GM12878 (cell line): Measurements from ENCODE around the gene EVPLL. TPM values are rescaled to one million over a fixed set of nuclear protein-coding genes. Genes with fewer than 3 reads are reported as not detected.

Source experiments
- ATAC-seq: fragments of 200-7000 bp; cut with Tn5 transposase; 3 replicates; pipeline ENCODE4 v1.9.1; 2020; ENCODE audit warnings: mild to moderate bottlenecking, moderate library complexity
- BruUV-seq: library from RNA; stranded (reverse); fragments of 400-500 nt; replicated peaks from 2 replicates; lab custom pipeline; 2021; lab: Mats Ljungman, UMichigan
- CTCF ChIA-PET: fragments of 300-600 bp; sonication (Branson Sonifier 250); formaldehyde crosslinking; extraction: SDS; loops from one replicate; lab custom pipeline; 2021; ENCODE audit warnings: inconsistent platforms; lab: Yijun Ruan, JAX
- POLR2A ChIA-PET: fragments of 350-600 bp; formaldehyde crosslinking; extraction: SDS; loops from one replicate; lab custom pipeline; 2021; ENCODE audit warnings: inconsistent platforms; lab: Charles Lee
- RAD21 ChIA-PET: fragments of 300-600 bp; sonication (Branson Sonifier 250); formaldehyde crosslinking; loops from one replicate; lab custom pipeline; 2023; ENCODE audit warnings: antibody characterized with exemption; ENCODE audit not compliant: unreplicated experiment; lab: Charles Lee
- SMC1A ChIA-PET: fragments of 300-600 bp; sonication (Branson Sonifier 250); formaldehyde crosslinking; loops from one replicate; lab custom pipeline; 2023; ENCODE audit not compliant: unreplicated experiment, uncharacterized antibody; lab: Charles Lee
- DNase-seq: peaks from one replicate; pipeline ENCODE4 v3.0.0-alpha.2; 2011; ENCODE audit warnings: low read depth, low spot score
- FAIRE-seq: peaks from 3 replicates; lab custom pipeline; 2011; peaks lifted over from hg19 to GRCh38; lab: Jason Lieb, UNC
- H2AFZ ChIP-seq: 2 replicates; pipeline ENCODE4 v1.6.0; 2011; ENCODE audit warnings: low read depth, low read length, control low read depth; ENCODE audit not compliant: control insufficient read depth
- H3K27ac ChIP-seq: 2 replicates; pipeline ENCODE4 v1.5.1; 2011; ENCODE audit warnings: control low read depth; ENCODE audit not compliant: control insufficient read depth, insufficient read depth
- H3K27me3 ChIP-seq, 2 experiments: replicated peaks in 1 of 2; 2 replicates each; pipeline versions ENCODE4 v1.6.0 to v1.6.1; 2011; ENCODE audit warnings: low read length in 1 of 2; ENCODE audit not compliant: control insufficient read depth in 2 of 2, insufficient read depth in 2 of 2
- H3K36me3 ChIP-seq, 2 experiments: 2 replicates each; pipeline ENCODE4 v1.5.1; 2011; ENCODE audit warnings: low read length in 1 of 2; ENCODE audit not compliant: control insufficient read depth in 2 of 2, insufficient read depth in 2 of 2
- H3K4me1 ChIP-seq: 2 replicates; pipeline ENCODE4 v1.6.1; 2011; ENCODE audit warnings: mild to moderate bottlenecking, low read length, moderate library complexity, mixed read lengths; ENCODE audit not compliant: control insufficient read depth, insufficient read depth
- H3K4me2 ChIP-seq: 2 replicates; pipeline ENCODE4 v1.6.0; 2011; ENCODE audit warnings: control low read depth; ENCODE audit not compliant: control insufficient read depth, insufficient read depth
- H3K4me3 ChIP-seq: fragments of 200-600 bp; sonication (generic); 2 replicates; pipeline ENCODE4 v1.5.1; 2016
- H3K79me2 ChIP-seq: 2 replicates; pipeline ENCODE4 v1.6.0; 2011; ENCODE audit warnings: low read length; ENCODE audit not compliant: control insufficient read depth, insufficient read depth
- H3K9ac ChIP-seq: 2 replicates; pipeline ENCODE4 v1.8.0; 2011; ENCODE audit warnings: low read length, control low read depth, mixed read lengths; ENCODE audit not compliant: control insufficient read depth, insufficient read depth
- H3K9me3 ChIP-seq: replicated peaks from 3 replicates; pipeline ENCODE4 v1.5.1; 2011; ENCODE audit warnings: mild to moderate bottlenecking, low read length; ENCODE audit not compliant: control insufficient read depth, insufficient read depth
- H4K20me1 ChIP-seq: 2 replicates; pipeline ENCODE4 v1.6.0; 2011; ENCODE audit not compliant: control insufficient read depth, insufficient read depth
- HDAC2 ChIP-seq: fragments of 200-600 bp; sonication (generic); IDR thresholded peaks from 2 replicates; pipeline ENCODE4 v1.6.1; 2017
- POLR2A ChIP-seq: IDR thresholded peaks from 2 replicates; pipeline ENCODE4 v1.6.1; 2011; ENCODE audit warnings: low read depth, mild to moderate bottlenecking, low read length
- YBX1 ChIP-seq: fragments of 450-650 bp; IDR thresholded peaks from 2 replicates; pipeline ENCODE4 v1.6.1; 2016; ENCODE audit warnings: antibody characterized with exemption
- WGBS: methylation state at CpG from one replicate; pipeline ENCODE4 v1.1.6; 2016; ENCODE audit warnings: low lambda C conversion rate; ENCODE audit not compliant: insufficient replicate concordance, insufficient coverage; ENCODE audit errors: missing lambda C conversion rate; 5-methylcytosine and 5-hydroxymethylcytosine counted together
- in situ Hi-C: fragments of 300-500 bp; cut with MboI; formaldehyde crosslinking; loops from 9 replicates; pipeline ENCODE4 v1.14.3; 2018; ENCODE audit warnings: mixed read lengths
- intact Hi-C: fragments of 100-400 bp; cut with micrococcal nuclease; formaldehyde crosslinking; loops from one replicate; pipeline ENCODE4 v1.14.2; 2022; ENCODE audit not compliant: unreplicated experiment
- polyA plus RNA-seq, 11 experiments: library from polyadenylated mRNA; depleted of rRNA in 4 of 11; unstranded in 6 of 11; stranded (reverse) in 5 of 11; fragments of >200 nt; fragmentation: Nextera tagmentation in 4 of 11; fragmentation: Illumina TruSeq in 1 of 11; extraction: Ambion mirVana in 4 of 11; extraction: Trizol in 1 of 11; gene quantifications; 1 replicate in 1 of 11; 2 replicates in 10 of 11; pipeline versions ENCODE4 v1.2.1 to v1.2.3, GENCODE V29; 2011 to 2016; ENCODE audit warnings: inconsistent platforms in 2 of 11, missing spikeins in 2 of 11, low read depth in 1 of 11
- total RNA-seq, 4 experiments: library from RNA; depleted of rRNA in 3 of 4; stranded (reverse); fragments of >200 nt in 3 of 4; fragmentation: Illumina TruSeq in 1 of 4; extraction: Trizol in 1 of 4; gene quantifications; 2 replicates each; pipeline versions ENCODE4 v1.2.1 to v1.2.3, GENCODE V29; 2013 to 2021

EVPLL gene
- total and polyA plus RNA-seq, 10 of the 15 experiments (the other 5 are each of a cell fraction or from before 2014, with no cell fraction given), result not detected

DNA sequence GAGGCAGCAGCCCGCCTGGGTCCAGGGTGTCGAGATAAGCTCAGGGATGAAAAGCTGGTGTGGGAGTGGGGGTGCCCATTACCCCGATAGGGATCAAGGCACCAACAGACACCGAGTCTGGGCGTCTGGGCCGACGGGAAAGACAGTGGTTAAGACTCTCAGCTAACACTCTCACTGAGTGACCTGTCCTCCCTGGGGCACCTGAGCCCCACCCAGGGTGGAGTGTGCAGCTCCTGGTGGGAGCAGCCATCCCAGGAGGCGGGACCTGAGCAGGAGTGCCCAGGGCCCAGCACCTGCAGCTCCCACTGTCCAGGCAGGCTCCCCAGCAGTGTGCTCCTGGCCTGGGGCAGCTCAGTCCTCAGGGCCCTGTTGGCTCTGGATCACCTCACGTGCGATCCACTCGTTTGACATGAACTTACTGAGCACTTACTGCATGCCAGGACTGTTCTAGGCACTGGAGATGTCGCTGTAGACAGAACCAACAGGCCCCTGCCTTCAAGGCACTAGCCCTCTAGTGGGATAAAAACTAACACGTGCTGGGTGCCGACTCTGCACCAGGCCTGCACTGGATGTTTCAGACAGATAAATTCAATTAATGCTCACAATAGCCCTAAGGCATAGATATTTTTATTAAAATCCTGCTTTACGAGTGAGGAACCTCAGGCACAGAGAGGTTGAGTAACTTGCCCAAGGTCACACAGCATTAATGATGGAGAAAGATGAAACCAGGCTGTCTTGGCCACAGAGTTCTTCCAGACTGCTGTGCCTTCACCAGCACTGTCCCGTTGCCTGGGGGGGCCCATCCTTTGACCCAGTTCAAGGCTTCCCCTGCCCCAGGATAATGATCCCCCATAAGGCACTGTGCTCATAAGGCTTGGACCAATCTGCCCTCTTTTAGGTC, 1.9 kb downstream of the EVPLL start:
- H3K36me3 ChIP-seq, result no peaks in the 10 kb centered on the region
- POLR2A ChIA-PET, result no interaction called here
- intact Hi-C loops, result no loop called here
- no TSS peak for BruUV-seq
- TF ChIP-seq POLR2A, result no peak
- TF ChIP-seq HDAC2, result no peak
- TF ChIP-seq, all 136 proteins: peak for 0
- ChIA-PET CTCF (no interaction called here), RAD21 (no interaction called here), SMC1A (no interaction called here)
- FAIRE-seq, result no peak
- no peak for ATAC-seq
- no peak overlapping the region for H3K4me2 ChIP-seq
- H2AFZ ChIP-seq, result no peak overlapping the region
- H3K79me2 ChIP-seq, result no peaks in the 10 kb centered on the region
- H3K9me3 ChIP-seq, result peaks cover 3% of the 10 kb centered on the region; the same call in 1 of the 3 replicates
- no peaks in the 10 kb centered on the region for H4K20me1 ChIP-seq
- no peaks in the 10 kb centered on the region; a peak in 1 of 4 replicates for H3K27me3 ChIP-seq
- H3K4me1 ChIP-seq, result peaks cover 5% of the 10 kb centered on the region; the same call in 1 of the 2 replicates
- no peak overlapping the region for H3K4me3 ChIP-seq
- no peak overlapping the region for H3K27ac ChIP-seq
- in situ Hi-C loops, result no loop called here
- no peak overlapping the region for H3K9ac ChIP-seq
- DNase-seq, result no peak
- 55% methylated on average over 16 of the region's 16 CpGs for WGBS

DNA sequence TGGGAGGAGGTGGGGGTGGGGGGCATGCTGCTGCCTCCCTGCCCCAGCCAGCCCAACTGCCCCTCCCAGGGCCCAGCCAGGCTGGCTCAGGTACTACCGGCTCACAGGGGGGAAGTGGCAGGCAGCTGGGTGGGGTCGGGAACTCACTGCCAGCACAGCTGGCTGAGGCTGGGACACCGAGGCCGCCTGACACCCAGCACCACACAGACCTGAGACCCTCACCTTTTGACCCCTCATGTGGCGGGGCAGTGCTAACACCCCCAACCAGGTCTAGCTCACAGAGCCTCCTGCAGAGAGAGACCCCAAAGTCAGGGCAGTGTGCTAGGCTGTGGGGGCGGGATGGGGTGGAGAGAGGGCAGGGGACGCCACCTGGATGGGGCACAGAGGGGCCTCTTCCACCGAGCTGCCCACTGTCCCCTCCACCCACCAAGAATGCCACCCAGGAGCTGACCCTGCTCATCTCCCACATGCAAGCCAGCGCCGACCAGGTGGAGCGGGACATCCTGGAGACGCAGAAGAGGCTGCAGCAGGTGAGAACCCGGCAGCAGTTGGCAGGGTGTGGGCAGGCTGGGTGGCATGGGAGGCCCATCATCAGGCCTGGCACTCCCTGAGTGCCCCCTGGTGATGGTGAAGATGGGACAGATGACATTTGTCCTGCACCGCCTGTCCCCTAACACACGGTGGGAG, 3.0 kb downstream of the EVPLL start:
- ChIA-PET RAD21 (no interaction called here), CTCF (no interaction called here), POLR2A (no interaction called here), SMC1A (no interaction called here)
- Histone ChIP-seq H3K79me2 (no peaks in the 10 kb centered on the region), H2AFZ (no peak overlapping the region), H4K20me1 (no peaks in the 10 kb centered on the region), H3K4me1 (peaks cover 5% of the 10 kb centered on the region; the same call in 1 of the 2 replicates), H3K9me3 (no peaks in the 10 kb centered on the region), H3K4me3 (no peak overlapping the region), H3K36me3 (no peaks in the 10 kb centered on the region), H3K4me2 (no peak overlapping the region), H3K27me3 (no peaks in the 10 kb centered on the region; a peak in 1 of 4 replicates), H3K9ac (no peak overlapping the region), H3K27ac (no peak overlapping the region)
- ATAC-seq (no peak), DNase-seq (no peak), FAIRE-seq (no peak)
- intact Hi-C loops (no loop called here), in situ Hi-C loops (no loop called here)
- WGBS, result 38% methylated on average over 14 of the region's 15 CpGs
- no peak for TF ChIP-seq YBX1
- BruUV-seq, result no TSS peak
